Caki2 (cell line): Measurements from ENCODE around the gene SLC2A14. TPM values are rescaled to one million over a fixed set of nuclear protein-coding genes. Genes with fewer than 3 reads are reported as not detected.
"Not testable (repeated sequence)": the region's sequence is repeated elsewhere in the genome, so short reads cannot be mapped to it uniquely, and the experiment has no call there.

Experiments
- DNase-seq: peaks from one replicate; pipeline ENCODE4 v3.0.0-alpha.2; 2015; ENCODE audit warnings: low read depth
- in situ Hi-C: cut with HindIII; loops from 2 replicates; pipeline ENCODE4 v1.10.0; 2016; ENCODE audit warnings: low sequenced_read_pairs, low pct_unique_long_range_greater_than_20kb, mixed read lengths
- total RNA-seq: library from RNA; depleted of rRNA; stranded (reverse); fragments of >200 nt; shearing (Covaris generic); gene quantifications from 2 replicates; pipeline ENCODE4 v1.2.3, GENCODE V29; 2014; ENCODE audit warnings: low replicate concordance; rRNA removed

SLC2A14 gene
- total RNA-seq: 0.14 TPM in 1 of 2 replicates, not detected in the other

DNA sequence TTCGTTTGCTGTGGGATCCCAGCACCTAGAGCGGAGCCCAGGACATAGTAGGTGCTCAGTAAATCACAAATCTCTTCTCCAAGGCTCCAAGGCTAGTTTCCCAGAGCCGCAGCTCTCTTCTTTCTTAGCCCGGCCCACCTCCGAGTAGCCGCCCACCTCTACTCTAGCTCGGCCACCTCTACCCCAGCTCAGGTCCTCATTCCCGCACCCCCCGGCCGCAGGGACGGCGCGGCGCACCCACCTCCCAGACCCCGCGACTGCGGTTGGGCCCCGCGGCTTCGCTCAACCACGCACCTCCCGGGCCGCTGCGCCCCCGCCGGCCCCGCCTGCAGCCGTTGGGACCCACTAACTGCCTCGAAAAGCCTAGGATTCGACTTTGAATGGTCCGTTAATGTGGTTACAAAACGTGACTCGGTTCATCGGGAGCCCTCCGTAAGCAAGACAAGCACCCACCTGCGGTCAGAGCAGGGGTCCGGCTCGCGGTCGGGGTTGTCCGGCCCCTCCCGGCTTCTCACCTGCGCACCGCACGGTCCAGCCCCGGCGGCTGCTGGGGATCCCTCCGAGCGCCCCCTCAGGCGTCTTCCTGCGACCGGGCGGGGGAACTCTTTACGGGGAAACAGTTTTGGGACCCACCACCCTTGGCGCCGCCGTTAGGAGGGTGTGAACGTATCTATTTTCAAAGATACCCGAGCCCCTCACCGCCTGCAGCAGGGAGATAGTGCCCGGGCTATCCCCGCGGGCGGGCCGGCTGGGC lies at the start of gene SLC2A14:
Gene SLC2A14 (minus strand): TSS at position 350 of the 754 bp plus-strand sequence. CDS start 3,035 bp downstream, outside the sequence.
- no peak for DNase-seq
- in situ Hi-C loops: no loop called here

DNA sequence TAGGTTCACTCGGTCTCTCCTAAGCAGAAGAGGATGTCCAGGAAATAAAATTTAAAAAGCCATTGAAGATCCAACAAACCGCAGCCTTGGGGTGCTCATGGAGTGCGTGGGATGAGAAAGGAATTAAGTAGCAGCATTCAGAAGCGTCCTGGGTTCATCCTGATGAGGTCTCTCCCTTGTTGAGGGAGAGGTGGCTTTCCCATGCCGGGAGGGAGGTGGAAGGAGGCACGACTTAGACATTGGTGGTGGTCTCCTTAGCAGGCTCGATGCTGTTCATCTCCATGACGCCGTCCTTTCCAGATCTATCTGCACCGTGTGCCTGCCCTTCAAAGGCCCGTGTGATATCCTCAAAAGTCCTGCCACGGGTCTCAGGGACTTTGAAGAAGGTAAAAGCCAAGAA lies 48.5 kb upstream of the SLC2A14 start:
- in situ Hi-C loops, DNase-seq: not testable (repeated sequence)

DNA sequence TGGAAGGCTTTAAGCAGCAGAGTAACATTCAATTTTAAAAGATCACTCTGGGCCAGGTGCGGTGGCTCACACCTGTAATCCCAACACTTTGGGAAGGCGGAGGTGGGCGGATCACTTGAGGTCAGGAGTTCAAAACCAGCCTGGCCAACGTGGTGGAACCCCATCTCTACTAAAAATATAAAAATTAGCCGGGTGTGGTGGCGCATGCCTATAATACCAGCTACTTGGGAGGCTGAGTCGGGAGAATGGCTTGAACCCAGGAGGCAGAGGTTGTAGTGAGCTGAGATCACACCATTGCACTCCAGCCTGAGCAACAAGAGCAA lies 45.5 kb upstream of the SLC2A14 start:
- DNase-seq, in situ Hi-C loops: not testable (repeated sequence)

DNA sequence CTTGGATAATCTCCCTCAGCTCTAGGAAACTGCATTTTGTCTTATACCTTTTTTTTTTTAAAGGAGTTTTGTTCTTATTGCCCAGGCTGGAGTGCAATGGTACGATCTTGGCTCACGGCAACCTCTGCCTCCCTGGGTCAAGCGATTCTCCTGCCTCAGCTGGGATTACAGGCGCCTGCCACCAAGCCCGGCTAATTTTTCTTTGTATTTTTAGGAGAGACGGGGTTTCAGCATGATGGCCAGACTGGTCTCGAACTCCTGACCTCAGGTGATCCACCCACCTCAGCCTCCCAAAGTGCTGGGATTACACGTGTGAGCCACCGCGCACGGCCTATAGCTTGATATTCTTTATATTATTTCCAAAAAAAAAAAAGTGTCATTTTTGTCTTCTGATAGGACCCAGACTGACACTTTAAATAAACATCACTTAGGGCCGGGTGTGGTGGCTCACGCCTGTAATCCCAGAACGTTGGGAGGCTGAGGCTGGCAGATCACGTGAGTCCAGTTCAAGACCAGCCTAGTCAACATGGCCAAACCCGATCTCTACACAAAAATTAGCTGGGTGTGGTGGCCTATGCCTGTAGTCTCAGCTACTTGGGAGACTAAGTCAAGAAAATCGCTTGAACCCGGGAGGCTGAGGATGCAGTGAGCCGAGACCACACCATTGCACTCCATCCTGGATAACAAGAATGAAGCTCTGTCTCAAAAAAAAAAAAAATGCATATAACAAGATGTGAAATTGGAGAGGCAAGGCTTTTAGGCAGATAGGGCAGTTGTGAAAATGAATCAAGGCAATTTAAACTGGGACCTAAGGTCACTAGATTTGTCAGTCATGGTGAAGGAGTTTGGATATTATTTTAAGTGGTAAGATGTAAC lies 44.9 kb upstream of the SLC2A14 start:
- in situ Hi-C loops: no loop called here
- DNase-seq: no peak

DNA sequence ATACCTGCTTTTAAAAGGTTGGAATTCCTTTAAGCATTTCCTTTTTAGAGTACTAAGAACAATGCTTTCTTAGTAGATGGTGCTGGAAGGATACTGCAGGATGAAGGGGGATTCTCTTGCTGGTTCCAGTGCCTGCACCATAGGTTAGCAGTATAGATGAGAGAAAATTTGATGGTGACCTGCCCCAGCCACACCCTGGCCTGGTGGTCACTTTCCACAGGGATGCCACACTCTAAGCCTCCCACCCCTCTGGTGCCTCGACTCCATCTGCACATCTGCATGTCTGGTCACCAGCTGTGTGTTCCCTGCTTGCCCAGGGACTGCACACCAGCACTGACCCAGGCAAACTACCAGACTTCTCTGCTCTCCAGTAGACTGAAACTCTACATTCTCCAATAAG lies 44.2 kb upstream of the SLC2A14 start:
- in situ Hi-C loops: no loop called here

DNA sequence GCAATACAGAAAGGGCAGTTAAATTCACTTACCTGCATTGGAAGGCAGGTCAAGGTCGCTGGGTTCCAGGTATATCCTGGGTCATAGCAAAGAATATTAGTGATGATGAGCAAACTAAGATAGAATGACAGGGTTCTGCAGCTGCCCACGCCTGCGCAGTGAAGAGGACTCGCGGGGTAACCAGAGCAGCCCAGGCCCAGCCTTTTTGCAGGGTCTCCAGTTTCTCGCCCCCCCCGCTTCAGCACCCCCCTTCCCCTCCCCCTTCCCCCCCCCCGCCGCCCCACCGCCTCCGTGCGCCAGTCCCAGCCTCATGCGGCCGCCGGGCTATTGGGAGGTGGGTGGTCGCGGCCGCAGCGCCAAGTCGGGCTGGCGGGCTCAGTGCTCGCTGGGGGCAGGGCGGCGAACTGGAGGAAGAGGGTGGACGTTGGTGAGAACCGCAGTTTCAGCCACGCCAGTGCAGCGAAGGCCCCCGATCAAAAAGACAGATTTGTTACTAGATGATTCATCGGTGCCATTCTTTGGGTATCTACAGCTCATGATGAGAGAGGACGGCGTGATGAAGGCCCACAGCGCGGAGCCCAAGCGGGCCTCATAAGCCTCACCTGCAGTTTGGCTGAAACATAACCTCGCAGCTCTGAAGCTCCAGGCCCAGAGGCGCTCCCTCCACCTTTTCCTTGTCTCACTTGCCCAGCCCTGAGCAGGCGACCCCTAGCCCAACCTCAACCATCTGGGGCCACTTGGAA lies 43.1 kb upstream of the SLC2A14 start:
- DNase-seq: no peak

More for the DNA sequence above, 44.2 kb upstream of the SLC2A14 start:
- no peak for DNase-seq

DNA sequence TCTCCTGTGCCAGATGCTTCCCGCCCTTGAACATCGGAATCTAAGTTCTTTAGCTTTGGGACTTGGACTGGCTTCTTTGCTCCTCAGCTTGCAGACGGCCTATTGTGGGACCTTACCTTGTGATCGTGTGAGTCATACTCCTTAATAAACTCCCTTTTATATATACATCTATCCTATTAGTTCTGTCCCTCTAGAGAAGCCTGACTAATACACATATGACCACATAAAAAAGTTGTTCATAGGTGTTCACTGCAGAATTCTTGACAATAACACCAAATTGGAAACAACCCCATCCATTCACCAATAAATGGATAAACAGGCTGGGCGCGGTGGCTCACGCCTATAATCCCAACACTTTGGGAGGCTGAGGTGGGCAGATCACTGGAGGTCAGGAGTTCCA lies 37.4 kb upstream of the SLC2A14 start:
- in situ Hi-C loops, DNase-seq: not testable (repeated sequence)

More for the DNA sequence above, 43.1 kb upstream of the SLC2A14 start:
- in situ Hi-C loops: no loop called here

DNA sequence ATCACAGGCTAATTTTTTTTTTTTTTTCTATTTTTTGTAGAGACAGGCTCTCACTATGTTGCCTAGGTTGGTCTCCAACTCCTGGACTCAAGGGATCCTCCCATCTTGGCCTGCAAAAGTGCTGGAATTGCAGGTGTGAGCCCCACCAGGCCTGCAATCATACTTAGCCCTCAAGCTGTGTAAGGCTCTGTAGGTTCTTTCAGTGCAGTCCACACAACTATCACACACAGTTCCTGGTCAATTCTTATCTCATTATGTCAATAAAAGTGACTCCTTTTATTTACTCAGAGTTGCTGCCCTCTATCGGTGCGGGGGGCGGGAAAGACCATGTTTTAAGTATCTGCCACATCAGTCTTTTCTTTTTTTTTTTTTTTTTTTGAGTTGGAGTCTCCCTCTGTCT lies 34.3 kb upstream of the SLC2A14 start:
- in situ Hi-C loops: no loop called here
- peak; percentile 80 for DNase-seq

DNA sequence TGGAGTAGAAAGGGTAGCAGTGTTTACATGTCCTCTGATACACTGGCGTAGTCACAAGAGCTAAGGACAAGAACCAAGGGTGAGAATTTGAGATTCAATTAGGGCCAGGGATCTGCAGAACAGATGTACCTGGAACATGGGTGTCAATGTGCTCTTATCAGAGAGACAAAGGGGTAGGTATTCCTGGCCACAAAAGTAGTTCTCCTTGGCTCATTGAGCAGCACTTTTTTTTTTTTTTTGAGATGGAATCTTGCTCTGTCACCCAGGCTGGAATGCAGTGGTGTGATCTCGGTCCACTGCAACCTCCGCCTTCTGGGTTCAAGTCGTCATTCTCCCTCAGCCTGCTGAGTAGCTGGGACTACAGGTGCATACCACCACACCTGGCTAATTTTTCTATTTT lies 33.6 kb upstream of the SLC2A14 start:
- DNase-seq: peak; percentile 73
- in situ Hi-C loops: not testable (repeated sequence)

DNA sequence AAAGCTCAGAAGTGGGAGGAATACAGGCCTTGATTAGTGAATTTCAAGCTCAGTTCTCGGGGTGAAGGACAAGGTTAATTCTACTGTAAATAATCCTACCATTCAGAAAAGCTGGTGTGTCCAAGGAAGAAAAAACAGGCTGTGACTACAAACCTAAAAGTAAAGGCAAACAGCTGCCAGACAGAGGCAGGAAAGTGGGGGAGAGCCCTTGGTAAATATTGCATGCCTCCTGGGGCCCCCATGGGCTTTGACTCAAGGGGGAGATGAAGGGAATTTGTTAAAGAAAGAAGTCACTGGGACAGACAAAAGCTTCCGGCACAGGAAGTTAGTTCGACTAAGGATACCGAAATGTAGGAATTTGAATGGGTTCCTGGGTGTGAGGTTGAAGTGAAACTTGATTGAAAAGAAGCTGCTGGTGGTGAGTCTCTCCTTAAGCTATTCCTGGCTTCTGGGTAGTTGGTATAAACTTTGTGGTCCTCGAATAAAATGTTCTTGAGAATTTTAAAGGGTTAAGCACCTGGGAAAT lies 32.9 kb upstream of the SLC2A14 start:
- in situ Hi-C loops, DNase-seq: not testable (repeated sequence)

DNA sequence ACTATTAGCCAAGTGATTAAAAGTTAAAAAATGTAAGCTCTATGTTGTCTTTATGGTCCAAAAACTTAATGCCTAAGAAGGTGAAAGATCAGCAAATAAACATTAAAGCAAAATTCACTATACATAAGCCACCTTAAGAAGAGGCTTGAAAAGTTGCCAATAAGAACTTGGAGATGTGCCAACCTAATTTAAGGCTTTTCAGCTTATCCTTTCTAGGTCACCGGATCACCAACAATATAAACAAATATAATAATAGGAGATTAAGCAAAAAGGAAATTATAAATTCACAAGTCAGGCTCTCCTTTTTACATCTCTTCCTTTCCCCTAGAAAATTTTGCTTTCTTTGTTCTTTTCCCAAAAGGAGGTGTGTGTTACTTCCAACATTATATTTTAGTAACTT lies 32.4 kb upstream of the SLC2A14 start:
- DNase-seq: peak; percentile 32
- in situ Hi-C loops: no loop called here

DNA sequence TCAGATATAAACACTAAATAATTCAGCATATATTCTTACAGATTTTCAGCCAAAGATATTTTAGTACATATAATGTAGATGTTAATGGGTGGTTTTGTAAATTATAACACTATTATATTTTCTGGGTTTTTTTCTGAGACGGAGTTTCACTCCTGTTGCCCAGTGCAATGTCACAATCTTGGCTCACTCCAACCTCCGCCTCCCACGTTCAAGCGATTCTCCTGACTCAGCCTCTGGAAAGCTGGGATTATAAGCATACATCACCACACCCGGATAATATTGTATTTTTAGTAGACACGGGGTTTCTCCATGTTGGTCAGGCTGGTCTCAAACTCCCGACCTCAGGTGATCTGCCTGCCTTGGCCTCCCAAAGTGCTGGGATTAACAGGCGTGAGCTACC lies 29.7 kb upstream of the SLC2A14 start:
- in situ Hi-C loops, DNase-seq: not testable (repeated sequence)

DNA sequence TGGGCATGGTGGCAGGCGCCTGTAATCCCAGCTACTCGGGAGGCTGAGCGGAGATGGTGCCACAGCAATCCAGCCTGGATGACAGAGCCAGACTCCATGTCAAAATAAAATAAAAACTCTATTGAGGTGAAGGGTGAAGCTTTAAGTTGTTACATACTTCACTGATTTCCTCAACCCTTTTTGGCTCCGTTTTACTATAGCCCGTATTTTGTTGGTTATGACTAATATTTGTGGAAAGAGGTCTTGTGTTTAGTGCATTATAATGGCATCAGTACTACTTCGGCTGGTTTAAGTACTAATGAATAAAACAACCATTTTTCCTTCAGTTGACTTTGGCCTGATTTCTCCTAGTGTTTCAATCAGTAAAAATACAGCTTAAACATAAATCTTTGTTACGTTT lies 27.0 kb upstream of the SLC2A14 start:
- in situ Hi-C loops: no loop called here
- DNase-seq: no peak

DNA sequence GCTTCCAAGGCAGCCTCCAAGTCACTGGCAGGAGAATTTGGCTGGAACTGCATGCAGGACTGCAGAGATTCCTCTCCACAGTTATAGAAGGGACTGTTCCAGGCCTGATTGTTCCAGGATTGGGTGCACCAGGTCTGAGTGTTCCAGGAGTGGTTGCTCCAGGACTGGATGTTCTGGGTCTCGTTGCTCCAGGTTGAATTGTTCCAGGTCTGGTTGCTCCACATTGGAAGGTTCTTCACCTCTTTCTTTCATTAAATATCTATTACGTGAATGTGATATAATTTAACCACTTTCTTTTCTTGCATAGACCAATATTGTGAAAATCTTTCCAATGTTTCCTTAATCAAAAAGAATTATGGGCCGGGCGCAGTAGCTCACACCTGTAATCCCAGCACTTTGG lies 24.0 kb upstream of the SLC2A14 start:
- in situ Hi-C loops, DNase-seq: not testable (repeated sequence)

DNA sequence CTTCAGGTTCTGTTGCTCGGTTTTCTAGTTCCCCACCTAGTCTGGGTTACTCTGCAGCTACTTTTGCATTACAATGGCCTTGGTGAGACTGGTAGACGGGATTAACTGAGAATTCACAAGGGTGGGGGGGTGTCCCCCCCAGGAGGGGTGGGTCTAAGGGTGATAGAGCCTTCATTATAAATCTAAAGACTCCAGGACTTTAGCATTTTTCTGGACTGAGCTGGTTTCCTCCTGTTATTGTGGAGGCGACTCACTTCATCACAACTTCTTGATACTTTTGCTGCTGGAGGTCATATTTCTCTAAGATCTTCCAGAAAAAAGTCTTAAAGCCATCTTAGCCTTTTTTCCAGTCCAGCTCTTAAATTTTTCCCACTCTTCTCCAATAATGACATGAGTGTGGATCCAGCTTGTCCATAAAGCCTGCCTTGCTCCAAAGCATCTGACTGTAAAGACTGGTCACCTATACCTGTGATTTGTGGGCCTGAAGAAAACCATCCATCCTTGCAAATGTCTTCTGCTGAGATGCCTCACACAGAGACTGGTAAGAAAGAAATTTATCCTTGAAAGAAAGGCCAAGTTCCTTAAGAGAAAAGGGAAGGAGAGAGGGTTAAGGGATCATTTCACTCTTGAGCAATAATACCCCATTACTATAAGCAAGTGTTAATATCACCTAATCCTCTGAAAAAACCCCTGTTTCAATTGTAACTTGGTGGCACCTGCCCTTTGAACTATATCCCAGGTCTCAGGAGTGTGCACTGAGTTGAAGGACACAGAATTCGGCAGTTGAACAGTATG lies 19.7 kb upstream of the SLC2A14 start:
- no peak for DNase-seq
- in situ Hi-C loops: no loop called here

DNA sequence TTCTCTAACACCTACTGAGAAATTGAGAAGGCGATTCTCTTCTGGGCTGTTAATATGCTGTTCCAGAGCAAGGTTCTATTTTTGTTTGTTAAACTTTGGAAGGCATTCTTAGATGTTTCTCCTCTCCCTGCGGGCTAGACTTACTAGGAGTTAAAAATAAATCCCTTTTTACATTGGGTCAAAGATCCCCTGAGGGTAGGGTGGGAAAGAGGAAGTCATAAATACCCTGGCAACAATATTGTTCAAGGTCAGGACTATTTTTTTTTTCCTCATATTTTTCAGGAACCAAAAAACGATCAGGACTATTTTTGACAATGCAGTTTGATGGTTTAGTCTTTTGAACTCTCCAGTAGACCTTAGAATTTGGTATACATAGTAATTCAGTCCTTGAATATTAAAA lies 12.0 kb upstream of the SLC2A14 start:
- in situ Hi-C loops: no loop called here
- no peak for DNase-seq

DNA sequence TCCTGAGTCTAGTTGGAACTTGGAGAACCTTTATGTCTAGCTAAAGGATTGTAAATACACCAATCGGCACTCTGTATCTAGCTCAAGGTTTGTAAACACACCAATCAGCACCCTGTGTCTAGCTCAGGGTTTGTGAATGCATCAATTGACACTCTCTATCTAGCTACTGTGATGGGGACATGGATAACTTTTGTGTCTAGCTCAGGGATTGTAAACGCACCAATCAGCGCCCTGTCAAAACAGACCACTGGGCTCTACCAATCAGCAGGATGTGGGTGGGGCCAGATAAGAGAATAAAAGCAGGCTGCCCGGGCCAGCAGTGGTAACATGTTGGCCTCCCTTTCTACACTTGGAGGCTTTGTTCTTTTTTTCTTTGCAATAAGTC lies 9.0 kb upstream of the SLC2A14 start:
- in situ Hi-C loops, DNase-seq: not testable (repeated sequence)
